ENCODE results near the gene MBOAT2. TPM values are rescaled to one million over a fixed set of nuclear protein-coding genes. Genes with fewer than 3 reads are reported as not detected.

The MBOAT2 gene
- polyA plus RNA-seq, 3 donors: 5.1 to 9.0 (median 5.5) TPM

GRCh38 chr2:8992643-8993042 is 10.8 kb downstream of the MBOAT2 start:
- no peaks in the 10 kb centered on the region for H3K27me3 Mint-ChIP-seq (ENCODE audit: low read depth in 3 of 3)
- H3K4me1 ChIP-seq (ENCODE audit: control insufficient read depth in 1 of 2, insufficient read depth in 2 of 2, low read length in 2 of 2): peaks cover 16 to 17% of the 10 kb centered on the region in 2 donors
- H3K27ac Mint-ChIP-seq: no peak overlapping the region
- H3K79me2 ChIP-seq (ENCODE audit: insufficient read depth, low read length): peaks cover 89% of the 10 kb centered on the region
- no peaks in the 10 kb centered on the region for H3K27me3 ChIP-seq (ENCODE audit: control insufficient read depth in 2 of 2, insufficient read depth in 2 of 2, low read length in 2 of 2)
- no peaks in the 10 kb centered on the region for H3K36me3 ChIP-seq (replicated peaks in 1 of 2; ENCODE audit: control insufficient read depth in 1 of 2, insufficient read depth in 2 of 2, low read length in 2 of 2)
- H4K20me1 ChIP-seq (ENCODE audit: insufficient read depth, low read length): no peaks in the 10 kb centered on the region
- 76% methylated on average over 3 of the region's 5 CpGs for WGBS (ENCODE audit: insufficient coverage)
- H3K4me3 ChIP-seq (replicated peaks in 1 of 3; ENCODE audit: low read depth in 2 of 3, low read length in 3 of 3): no peak overlapping the region
- no peak for DNase-seq
- no peak overlapping the region for H3K4me3 Mint-ChIP-seq
- no peaks in the 10 kb centered on the region for H3K36me3 Mint-ChIP-seq
- intact Hi-C loops (cut with micrococcal nuclease): no loop called here
- no peak overlapping the region for H2AFZ ChIP-seq (ENCODE audit: insufficient read depth, low read depth, low read length, poor library complexity, severe bottlenecking)
- no peaks in the 10 kb centered on the region for H3K9me3 Mint-ChIP-seq
- no peak overlapping the region for H3K4me2 ChIP-seq (replicated peaks; ENCODE audit: extremely low read depth, low read length, poor library complexity, severe bottlenecking)
- TF ChIP-seq CTCF (IDR thresholded peaks at IDR 0.05): no peak
- H3K27ac ChIP-seq (ENCODE audit: low read depth in 1 of 2, low read length in 2 of 2): no peak overlapping the region
- H3K9ac ChIP-seq (ENCODE audit: insufficient read depth, low read length, poor library complexity, severe bottlenecking): no peak overlapping the region
- peaks cover 32% of the 10 kb centered on the region for H3K4me1 Mint-ChIP-seq
- H3K9me3 ChIP-seq (replicated peaks in 1 of 2; ENCODE audit: control insufficient read depth in 1 of 2, insufficient read depth in 1 of 2, low read length in 2 of 2): no peaks in the 10 kb centered on the region

- DNase-seq: no peak
- no peak overlapping the region for H3K27ac Mint-ChIP-seq
- Histone ChIP-seq H3K4me2 (replicated peaks; ENCODE audit: extremely low read depth, low read length, poor library complexity, severe bottlenecking) (no peak overlapping the region), H3K4me3 (replicated peaks in 1 of 3; ENCODE audit: low read depth in 2 of 3, low read length in 3 of 3) (no peak overlapping the region), H3K27me3 (ENCODE audit: control insufficient read depth in 2 of 2, insufficient read depth in 2 of 2, low read length in 2 of 2) (no peaks in the 10 kb centered on the region), H4K20me1 (ENCODE audit: insufficient read depth, low read length) (no peaks in the 10 kb centered on the region), H2AFZ (ENCODE audit: insufficient read depth, low read depth, low read length, poor library complexity, severe bottlenecking) (no peak overlapping the region), H3K9ac (ENCODE audit: insufficient read depth, low read length, poor library complexity, severe bottlenecking) (no peak overlapping the region), H3K79me2 (ENCODE audit: insufficient read depth, low read length) (peaks cover 84% of the 10 kb centered on the region), H3K9me3 (replicated peaks in 1 of 2; ENCODE audit: control insufficient read depth in 1 of 2, insufficient read depth in 1 of 2, low read length in 2 of 2) (no peaks in the 10 kb centered on the region), H3K27ac (ENCODE audit: low read depth in 1 of 2, low read length in 2 of 2) (no peak overlapping the region), H3K36me3 (replicated peaks in 1 of 2; ENCODE audit: control insufficient read depth in 1 of 2, insufficient read depth in 2 of 2, low read length in 2 of 2) (no peaks in the 10 kb centered on the region), H3K4me1 (ENCODE audit: control insufficient read depth in 1 of 2, insufficient read depth in 2 of 2, low read length in 2 of 2) (peaks cover 11 to 15% of the 10 kb centered on the region in 2 donors)
- no peaks in the 10 kb centered on the region for H3K27me3 Mint-ChIP-seq (ENCODE audit: low read depth in 3 of 3)
- no peaks in the 10 kb centered on the region for H3K9me3 Mint-ChIP-seq
- intact Hi-C loops (cut with micrococcal nuclease): no loop called here
- no peak overlapping the region for H3K4me3 Mint-ChIP-seq
- peaks cover 32% of the 10 kb centered on the region for H3K4me1 Mint-ChIP-seq
- TF ChIP-seq CTCF (IDR thresholded peaks at IDR 0.05): no peak
- 87% methylated on average over 4 of the region's 5 CpGs for WGBS (ENCODE audit: insufficient coverage)
- H3K36me3 Mint-ChIP-seq: peaks cover 0 to 2% of the 10 kb centered on the region in 2 donors
Measured at GRCh38 chr2:8989536-8990079, 13.9 kb downstream of the MBOAT2 start.

Measured in CD14-positive monocyte (primary cell).